HepG2 (cell line): Measurements from ENCODE around the gene RHOBTB1. TPM values are rescaled to one million over a fixed set of nuclear protein-coding genes. Genes with fewer than 3 reads are reported as not detected.

ENCODE experiments used
- ATAC-seq: fragments of 200-7000 bp; cut with Tn5 transposase; 3 replicates; pipeline ENCODE4 v1.9.1; 2020; ENCODE audit warnings: mild to moderate bottlenecking, moderate library complexity
- BruUV-seq: library from RNA; stranded (reverse); fragments of 400-500 nt; replicated peaks from 2 replicates; lab custom pipeline; 2021; lab: Mats Ljungman, UMichigan
- CTCF ChIA-PET: fragments of 300-600 bp; formaldehyde crosslinking; extraction: SDS; loops from one replicate; lab custom pipeline; 2021; ENCODE audit warnings: low total read pairs, inconsistent platforms, low intra/inter-chr PET ratio; lab: Yijun Ruan, JAX
- POLR2A ChIA-PET: fragments of 350-600 bp; sonication (Branson Sonifier 250); formaldehyde crosslinking; loops from one replicate; lab custom pipeline; 2020; ENCODE audit warnings: antibody characterized with exemption, inconsistent platforms; lab: Yijun Ruan, JAX
- DNase-seq: peaks from one replicate; pipeline ENCODE4 v3.0.0-alpha.2; 2015; ENCODE audit warnings: low spot score
- FAIRE-seq: peaks from 3 replicates; lab custom pipeline; 2011; peaks lifted over from hg19 to GRCh38; lab: Jason Lieb, UNC
- H2AFZ ChIP-seq: one replicate; pipeline ENCODE4 v1.6.1; 2011; ENCODE audit warnings: low read length, inconsistent platforms
- H3K27ac ChIP-seq: fragments of 300-600 bp; 3 replicates; pipeline ENCODE4 v1.8.0; 2011; ENCODE audit warnings: mixed run types, mild to moderate bottlenecking, mixed read lengths, low read length, inconsistent platforms; ENCODE audit not compliant: insufficient read depth; ENCODE audit errors: extremely low read length
- H3K27me3 ChIP-seq, 2 experiments: fragments of 200-600 bp in 1 of 2; 2 replicates in 1 of 2; 3 replicates in 1 of 2; pipeline versions ENCODE4 v1.6.0 to v1.8.0; 2011; ENCODE audit warnings: low read length in 2 of 2, mild to moderate bottlenecking in 2 of 2, moderate library complexity in 2 of 2, inconsistent platforms in 1 of 2; ENCODE audit not compliant: insufficient read depth in 2 of 2, control insufficient read depth in 1 of 2
- H3K36me3 ChIP-seq, 2 experiments: fragments of 200-600 bp in 1 of 2; replicated peaks in 1 of 2; 2 replicates in 1 of 2; 3 replicates in 1 of 2; pipeline versions ENCODE4 v1.5.1 to v1.8.0; 2011; ENCODE audit warnings: low read length in 2 of 2, inconsistent platforms in 1 of 2; ENCODE audit not compliant: insufficient read depth in 2 of 2, control insufficient read depth in 1 of 2
- H3K4me1 ChIP-seq: 2 replicates; pipeline ENCODE4 v1.5.1; 2012; ENCODE audit warnings: low read length, inconsistent platforms; ENCODE audit not compliant: insufficient read depth
- H3K4me2 ChIP-seq: 2 replicates; pipeline ENCODE4 v1.6.0; 2011; ENCODE audit warnings: low read depth, low read length, inconsistent platforms
- H3K4me3 ChIP-seq, 3 experiments: fragments of 200-600 bp in 1 of 3; sonication (generic), shearing (Covaris generic) in 1 of 3; replicated peaks in 1 of 3; 2 replicates each; pipeline ENCODE4 v1.5.1; 2011 to 2016; ENCODE audit warnings: low read length in 3 of 3, inconsistent platforms in 2 of 3, low read depth in 2 of 3, mild to moderate bottlenecking in 2 of 3, control low read depth in 1 of 3, mixed read lengths in 1 of 3; ENCODE audit not compliant: insufficient read depth in 1 of 3
- H3K79me2 ChIP-seq: one replicate; pipeline ENCODE4 v1.6.1; 2011; ENCODE audit warnings: low read length, inconsistent platforms; ENCODE audit not compliant: insufficient read depth
- H3K9ac ChIP-seq: 2 replicates; pipeline ENCODE4 v1.6.0; 2011; ENCODE audit warnings: mild to moderate bottlenecking, low read depth, low read length, inconsistent platforms; ENCODE audit not compliant: insufficient read depth
- H3K9me3 ChIP-seq: 2 replicates; pipeline ENCODE4 v1.5.1; 2012; ENCODE audit warnings: mild to moderate bottlenecking, low read length
- H4K20me1 ChIP-seq: 2 replicates; pipeline ENCODE4 v1.6.0; 2011; ENCODE audit warnings: inconsistent platforms, mild to moderate bottlenecking, low read length, moderate library complexity; ENCODE audit not compliant: insufficient read depth
- ELF4 ChIP-seq: sonication (generic); formaldehyde crosslinking; IDR thresholded peaks from 2 replicates; pipeline ENCODE4 v1.5.0; 2020; ENCODE audit warnings: missing genetic modification reagents, mild to moderate bottlenecking, moderate library complexity, borderline replicate concordance
- MYNN ChIP-seq: sonication (generic); formaldehyde crosslinking; IDR thresholded peaks from 2 replicates; pipeline ENCODE4 v1.4.0; 2020; ENCODE audit warnings: mild to moderate bottlenecking, low read depth, missing genetic modification reagents
- MZF1 ChIP-seq: sonication (generic); formaldehyde crosslinking; IDR thresholded peaks from 2 replicates; pipeline ENCODE4 v1.8.1; 2023; ENCODE audit warnings: mild to moderate bottlenecking, missing genetic modification reagents, borderline replicate concordance
- RFXAP ChIP-seq: sonication (generic); formaldehyde crosslinking; IDR thresholded peaks from 2 replicates; pipeline ENCODE4 v1.4.0; 2020; ENCODE audit warnings: missing genetic modification reagents, borderline replicate concordance
- SP2 ChIP-seq: sonication (generic); formaldehyde crosslinking; IDR thresholded peaks from 2 replicates; pipeline ENCODE4 v1.5.1; 2020; ENCODE audit warnings: mild to moderate bottlenecking, missing genetic modification reagents
- ZNF121 ChIP-seq: sonication (generic); formaldehyde crosslinking; IDR thresholded peaks from 2 replicates; pipeline ENCODE4 v1.5.0; 2020; ENCODE audit warnings: mild to moderate bottlenecking, missing genetic modification reagents
- ZNF143 ChIP-seq: sonication (generic); formaldehyde crosslinking; IDR thresholded peaks from 2 replicates; pipeline ENCODE4 v1.4.0; 2020; ENCODE audit warnings: missing genetic modification reagents
- ZNF317 ChIP-seq: sonication (generic); formaldehyde crosslinking; IDR thresholded peaks from 2 replicates; pipeline ENCODE4 v1.5.0; 2020; ENCODE audit warnings: mild to moderate bottlenecking, missing genetic modification reagents
- ZNF510 ChIP-seq: sonication (generic); formaldehyde crosslinking; IDR thresholded peaks from 2 replicates; pipeline ENCODE4 v1.4.0; 2020; ENCODE audit warnings: low read depth, mild to moderate bottlenecking, missing genetic modification reagents
- ZNF720 ChIP-seq: sonication (generic); formaldehyde crosslinking; IDR thresholded peaks from 2 replicates; pipeline ENCODE4 v1.4.0; 2020; ENCODE audit warnings: missing genetic modification reagents
- WGBS: methylation state at CpG from one replicate; pipeline ENCODE4 v1.1.6; 2017; ENCODE audit warnings: low lambda C conversion rate; 5-methylcytosine and 5-hydroxymethylcytosine counted together
- in situ Hi-C: cut with HindIII; loops from 2 replicates; pipeline ENCODE4 v1.10.0; 2017; ENCODE audit warnings: low pct_unique_long_range_greater_than_20kb; ENCODE audit not compliant: extremely low pct_ligation_motif_present
- intact Hi-C: fragments of 100-400 bp; cut with micrococcal nuclease; formaldehyde crosslinking; loops from one replicate; pipeline ENCODE4 v1.10.0; 2022; ENCODE audit not compliant: unreplicated experiment
- polyA plus RNA-seq, 8 experiments: library from polyadenylated mRNA; depleted of rRNA in 3 of 8; stranded (reverse) in 7 of 8; unstranded in 1 of 8; fragments of >200 nt; fragmentation: Illumina TruSeq in 4 of 8; extraction: Trizol in 4 of 8; gene quantifications; 2 replicates each; pipeline versions ENCODE4 v1.2.1 to v1.2.3, GENCODE V29; 2011 to 2016; ENCODE audit warnings: low read depth in 4 of 8, missing spikeins in 1 of 8, mixed read lengths in 1 of 8; ENCODE audit not compliant: insufficient read depth in 1 of 8
- total RNA-seq, 5 experiments: library from RNA; depleted of rRNA; stranded (reverse); fragments of >200 nt; fragmentation: Illumina TruSeq; extraction: Trizol; gene quantifications; 2 replicates each; pipeline ENCODE4 v1.2.3, GENCODE V29; 2016; ENCODE audit warnings: low read depth in 1 of 5
- TF ChIP-seq, protein P1 (sequence below): sonication (generic); formaldehyde crosslinking; IDR thresholded peaks from 2 replicates; pipeline ENCODE4 v1.4.0; 2020; ENCODE audit warnings: missing genetic modification reagents

RHOBTB1 gene
- total and polyA plus RNA-seq, 2 of the 13 experiments (the other 11 are each of a cell fraction or from before 2014, with no cell fraction given) = 18.8 to 59.5 TPM

DNA sequence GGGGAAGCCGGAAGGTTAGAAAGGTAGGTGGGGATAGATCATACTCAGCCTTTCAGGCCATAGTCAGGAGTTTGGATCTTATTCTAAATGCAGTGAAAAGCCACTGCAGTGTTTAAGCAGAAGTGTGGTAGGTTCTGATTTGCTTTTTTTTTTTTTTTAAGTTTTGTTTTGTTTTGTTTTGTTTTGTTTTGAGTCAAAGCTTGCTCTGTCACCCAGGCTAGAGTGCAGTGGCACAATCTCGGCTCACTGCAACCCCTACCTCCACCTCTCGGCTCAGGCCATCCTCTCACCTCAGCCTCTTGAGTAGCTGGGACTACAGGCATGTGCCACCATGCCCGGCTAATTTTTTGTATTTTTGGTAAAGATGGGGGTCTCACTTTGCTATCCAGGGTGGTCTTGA, 23.5 kb downstream of the RHOBTB1 start:
- Histone ChIP-seq H3K27ac (no peak overlapping the region), H2AFZ (no peak overlapping the region), H3K79me2 (peaks cover 5% of the 10 kb centered on the region), H3K4me3 (no peak overlapping the region), H3K4me1 (no peaks in the 10 kb centered on the region), H3K27me3 (no peaks in the 10 kb centered on the region), H3K4me2 (no peak overlapping the region), H3K9ac (no peak overlapping the region), H3K9me3 (no peaks in the 10 kb centered on the region), H4K20me1 (no peaks in the 10 kb centered on the region), H3K36me3 (peaks cover 3 to 10% of the 10 kb centered on the region in 2 experiments)
- WGBS = 96% methylated on average over 4 of the region's 4 CpGs
- no peak for ATAC-seq
- intact Hi-C loops (no loop called here), in situ Hi-C loops (no loop called here)
- BruUV-seq = no TSS peak
- FAIRE-seq = no peak
- ChIA-PET CTCF (no interaction called here), POLR2A (no interaction called here)
- DNase-seq = no peak
- TF ChIP-seq ZNF317 (CRISPR knock-in tag) (no peak), RFXAP (CRISPR knock-in tag) (no peak), ZNF510 (CRISPR knock-in tag) (no peak), ELF4 (CRISPR knock-in tag) (no peak), MYNN (no peak), ZNF720 (no peak), SP2 (no peak), MZF1 (CRISPR knock-in tag) (no peak), ZNF143 (CRISPR knock-in tag) (no peak), ZNF121 (no peak)
- TF ChIP-seq, protein P1, sequence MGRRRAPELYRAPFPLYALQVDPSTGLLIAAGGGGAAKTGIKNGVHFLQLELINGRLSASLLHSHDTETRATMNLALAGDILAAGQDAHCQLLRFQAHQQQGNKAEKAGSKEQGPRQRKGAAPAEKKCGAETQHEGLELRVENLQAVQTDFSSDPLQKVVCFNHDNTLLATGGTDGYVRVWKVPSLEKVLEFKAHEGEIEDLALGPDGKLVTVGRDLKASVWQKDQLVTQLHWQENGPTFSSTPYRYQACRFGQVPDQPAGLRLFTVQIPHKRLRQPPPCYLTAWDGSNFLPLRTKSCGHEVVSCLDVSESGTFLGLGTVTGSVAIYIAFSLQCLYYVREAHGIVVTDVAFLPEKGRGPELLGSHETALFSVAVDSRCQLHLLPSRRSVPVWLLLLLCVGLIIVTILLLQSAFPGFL (CRISPR knock-in tag) = no peak
